PFSK-1 (cell line): Measurements from ENCODE around the gene SPACA4.
A peak's percentile ranks its signal among the peaks of the same experiment; 100 is the strongest.

Experiments used
- FOXP2 ChIP-seq: optimal IDR thresholded peaks from 2 replicates; pipeline ENCODE3; 2011; ENCODE audit warnings: borderline replicate concordance, control low read depth, inconsistent platforms; ENCODE audit not compliant: insufficient read depth; ENCODE audit errors: extremely low read length, extremely low read depth
- POLR2AphosphoS5 ChIP-seq: IDR thresholded peaks from 2 replicates; pipeline ENCODE4 v1.6.1; 2012; ENCODE audit warnings: low read depth, mild to moderate bottlenecking, control low read depth, low read length, moderate library complexity
- REST ChIP-seq, 2 experiments: IDR thresholded peaks; 2 replicates each; pipeline versions ENCODE4 v1.6.1 to v1.8.0; 2011 to 2012; ENCODE audit warnings: low read depth in 2 of 2, low read length in 2 of 2, control low read depth in 1 of 2, inconsistent platforms in 1 of 2, mild to moderate bottlenecking in 1 of 2, moderate library complexity in 1 of 2; ENCODE audit not compliant: insufficient read depth in 1 of 2
- SIN3A ChIP-seq: IDR thresholded peaks from 2 replicates; pipeline ENCODE4 v1.6.1; 2012; ENCODE audit warnings: mild to moderate bottlenecking, low read length, moderate library complexity, borderline replicate concordance; ENCODE audit not compliant: insufficient read depth
- TAF1 ChIP-seq: IDR thresholded peaks from 2 replicates; pipeline ENCODE4 v1.6.1; 2012; ENCODE audit warnings: low read length, control low read depth, borderline replicate concordance; ENCODE audit not compliant: insufficient read depth

The SPACA4 gene

GRCh38 chr19:48575931-48576622 lies 30.5 kb upstream of the SPACA4 start:
- TF ChIP-seq FOXP2 (no peak), SIN3A (no peak), POLR2AphosphoS5 (no peak), REST (IDR thresholded peaks at IDR 0.05; ENCODE audit: insufficient read depth in 1 of 2, low read depth in 2 of 2, low read length in 2 of 2) (no peak), TAF1 (no peak)

GRCh38 chr19:48578891-48579290 lies 27.7 kb upstream of the SPACA4 start:
- TF ChIP-seq TAF1 = no peak

GRCh38 chr19:48582168-48582567 lies 24.4 kb upstream of the SPACA4 start:
- TF ChIP-seq SIN3A = no peak
- no peak for TF ChIP-seq POLR2AphosphoS5
- no peak for TF ChIP-seq FOXP2
- TF ChIP-seq REST (IDR thresholded peaks at IDR 0.05; ENCODE audit: insufficient read depth in 1 of 2, low read depth in 2 of 2, low read length in 2 of 2) = no peak
- no peak for TF ChIP-seq TAF1

- no peak for TF ChIP-seq FOXP2
- TF ChIP-seq REST (IDR thresholded peaks at IDR 0.05; ENCODE audit: insufficient read depth in 1 of 2, low read depth in 2 of 2, low read length in 2 of 2) = no peak
- TF ChIP-seq TAF1 = no peak
- no peak for TF ChIP-seq POLR2AphosphoS5
- TF ChIP-seq SIN3A = no peak
Measured at GRCh38 chr19:48587387-48587786, 19.2 kb upstream of the SPACA4 start.

- TF ChIP-seq POLR2AphosphoS5 = no peak
- peak; percentile 78 for TF ChIP-seq FOXP2
Measured at GRCh38 chr19:48588670-48589401, 17.7 kb upstream of the SPACA4 start.

GRCh38 chr19:48591021-48591420 lies 15.5 kb upstream of the SPACA4 start:
- TF ChIP-seq REST (IDR thresholded peaks at IDR 0.05; ENCODE audit: insufficient read depth in 1 of 2, low read depth in 2 of 2, low read length in 2 of 2) (no peak), FOXP2 (no peak), POLR2AphosphoS5 (no peak), SIN3A (no peak), TAF1 (no peak)
